OCI-LY7 (cell line): ENCODE measurements around the gene MOV10. TPM values are rescaled to one million over a fixed set of nuclear protein-coding genes. Genes with fewer than 3 reads are reported as not detected.

Experiments
- BruUV-seq: library from RNA; stranded (reverse); fragments of 400-500 nt; replicated peaks from 2 replicates; lab custom pipeline; 2021; lab: Mats Ljungman, UMichigan
- CTCF ChIA-PET: fragments of 300-600 bp; sonication (Branson Sonifier 250); formaldehyde crosslinking; loops from one replicate; lab custom pipeline; 2022; ENCODE audit warnings: antibody characterized with exemption; ENCODE audit not compliant: unreplicated experiment; lab: Charles Lee
- POLR2A ChIA-PET: fragments of 300-600 bp; sonication (Branson Sonifier 250); formaldehyde crosslinking; loops from one replicate; lab custom pipeline; 2022; ENCODE audit warnings: antibody characterized with exemption; lab: Charles Lee
- DNase-seq: peaks from one replicate; pipeline ENCODE4 v3.0.0-alpha.2; 2015; ENCODE audit warnings: low spot score
- H2AFZ ChIP-seq: fragments of 200-600 bp; sonication (generic), shearing (Covaris generic); 2 replicates; pipeline ENCODE4 v1.6.1; 2014; ENCODE audit warnings: mild to moderate bottlenecking, antibody characterized with exemption, low read length, moderate library complexity
- H3K27ac ChIP-seq: fragments of 200-600 bp; sonication (generic); 2 replicates; pipeline ENCODE4 v1.5.1; 2014; ENCODE audit warnings: mixed run types, low read depth, mild to moderate bottlenecking, moderate library complexity, low read length, inconsistent platforms; ENCODE audit not compliant: poor library complexity, severe bottlenecking
- H3K36me3 ChIP-seq: fragments of 200-600 bp; sonication (generic); 2 replicates; pipeline ENCODE4 v1.6.1; 2014; ENCODE audit warnings: mild to moderate bottlenecking, antibody characterized with exemption, low read length, moderate library complexity, mixed read lengths; ENCODE audit not compliant: insufficient read depth
- H3K4me1 ChIP-seq: fragments of 200-600 bp; sonication (generic); 2 replicates; pipeline ENCODE4 v1.5.1; 2014; ENCODE audit warnings: mild to moderate bottlenecking, low read length; ENCODE audit not compliant: insufficient read depth, poor library complexity, severe bottlenecking
- H3K4me2 ChIP-seq: fragments of 200-600 bp; sonication (generic); 2 replicates; pipeline ENCODE4 v1.6.1; 2014; ENCODE audit warnings: mild to moderate bottlenecking, low read length
- H3K4me3 ChIP-seq: fragments of 200-600 bp; sonication (generic); 2 replicates; pipeline ENCODE4 v1.5.1; 2014; ENCODE audit warnings: mild to moderate bottlenecking, low read depth, low read length; ENCODE audit not compliant: poor library complexity, severe bottlenecking
- H3K79me2 ChIP-seq: fragments of 200-600 bp; sonication (generic); 2 replicates; pipeline ENCODE4 v1.6.1; 2016; ENCODE audit warnings: low read depth, mild to moderate bottlenecking, low read length, moderate library complexity, mixed read lengths; ENCODE audit not compliant: insufficient read depth
- H3K9me2 ChIP-seq: fragments of 200-600 bp; sonication (generic); 2 replicates; pipeline ENCODE4 v1.6.1; 2016; ENCODE audit warnings: mild to moderate bottlenecking, low read length, mixed read lengths; ENCODE audit not compliant: insufficient read depth
- H3K9me3 ChIP-seq: fragments of 200-600 bp; sonication (generic); 2 replicates; pipeline ENCODE4 v1.6.1; 2014; ENCODE audit warnings: mild to moderate bottlenecking, mixed run types, low read length, mixed read lengths
- H4K20me1 ChIP-seq: fragments of 200-600 bp; sonication (generic); 2 replicates; pipeline ENCODE4 v1.6.1; 2014; ENCODE audit warnings: mild to moderate bottlenecking, antibody characterized with exemption, low read length, moderate library complexity, mixed read lengths; ENCODE audit not compliant: insufficient read depth
- EZH2phosphoT487 ChIP-seq: fragments of 200-600 bp; sonication (generic); IDR thresholded peaks from 2 replicates; pipeline ENCODE4 v1.6.1; 2018; ENCODE audit warnings: low read depth, borderline replicate concordance, mild to moderate bottlenecking, mixed run types, antibody characterized with exemption, low read length, moderate library complexity, mixed read lengths
- intact Hi-C: fragments of 100-400 bp; cut with micrococcal nuclease; formaldehyde crosslinking; loops from one replicate; pipeline ENCODE4 v1.10.0; 2022; ENCODE audit not compliant: unreplicated experiment
- total RNA-seq, 2 experiments: library from RNA; depleted of rRNA in 1 of 2; stranded (reverse); fragments of >200 nt in 1 of 2; shearing (Covaris generic) in 1 of 2; gene quantifications; 2 replicates each; pipeline ENCODE4 v1.2.3, GENCODE V29; 2014 to 2022
- TF ChIP-seq, protein P1 (sequence below): fragments of 200-600 bp; sonication (generic); conservative IDR thresholded peaks from 2 replicates; pipeline ENCODE4 v1.5.1; 2014; ENCODE audit warnings: mild to moderate bottlenecking, antibody characterized with exemption, low read length, moderate library complexity, mixed read lengths

Gene MOV10
- total RNA-seq, 2 experiments from 2014 or later: 28.2 to 32.4 TPM

DNA sequence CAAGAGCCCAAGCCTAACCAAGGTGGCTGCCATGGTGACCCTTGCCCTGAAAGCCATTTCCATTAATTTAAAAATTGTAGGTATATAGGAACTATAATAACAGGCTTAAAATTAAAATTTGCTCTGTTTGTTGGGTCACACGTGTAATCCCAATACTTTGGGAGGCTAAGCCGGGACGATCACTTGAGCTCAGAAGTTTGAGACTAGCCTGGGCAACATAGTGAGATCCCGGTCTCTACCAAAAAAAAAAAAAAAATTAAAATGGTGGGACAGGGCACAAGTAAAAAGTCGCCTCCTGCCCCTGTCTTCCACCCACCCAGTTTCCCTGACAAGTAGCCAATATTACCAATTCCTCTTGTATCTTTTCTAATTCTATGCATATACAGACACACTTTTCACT, 48.3 kb upstream of the MOV10 start:
- Histone ChIP-seq H4K20me1 (peaks cover 63% of the 10 kb centered on the region), H2AFZ (no peak overlapping the region), H3K9me2 (no peaks in the 10 kb centered on the region), H3K79me2 (peaks cover 100% of the 10 kb centered on the region), H3K27ac (no peak overlapping the region), H3K36me3 (peaks cover 64% of the 10 kb centered on the region), H3K9me3 (no peaks in the 10 kb centered on the region), H3K4me1 (peaks cover 54% of the 10 kb centered on the region), H3K4me3 (no peak overlapping the region), H3K4me2 (no peak overlapping the region)
- CTCF ChIA-PET: no interaction called here
- no peak for TF ChIP-seq EZH2phosphoT487
- TF ChIP-seq, protein P1, sequence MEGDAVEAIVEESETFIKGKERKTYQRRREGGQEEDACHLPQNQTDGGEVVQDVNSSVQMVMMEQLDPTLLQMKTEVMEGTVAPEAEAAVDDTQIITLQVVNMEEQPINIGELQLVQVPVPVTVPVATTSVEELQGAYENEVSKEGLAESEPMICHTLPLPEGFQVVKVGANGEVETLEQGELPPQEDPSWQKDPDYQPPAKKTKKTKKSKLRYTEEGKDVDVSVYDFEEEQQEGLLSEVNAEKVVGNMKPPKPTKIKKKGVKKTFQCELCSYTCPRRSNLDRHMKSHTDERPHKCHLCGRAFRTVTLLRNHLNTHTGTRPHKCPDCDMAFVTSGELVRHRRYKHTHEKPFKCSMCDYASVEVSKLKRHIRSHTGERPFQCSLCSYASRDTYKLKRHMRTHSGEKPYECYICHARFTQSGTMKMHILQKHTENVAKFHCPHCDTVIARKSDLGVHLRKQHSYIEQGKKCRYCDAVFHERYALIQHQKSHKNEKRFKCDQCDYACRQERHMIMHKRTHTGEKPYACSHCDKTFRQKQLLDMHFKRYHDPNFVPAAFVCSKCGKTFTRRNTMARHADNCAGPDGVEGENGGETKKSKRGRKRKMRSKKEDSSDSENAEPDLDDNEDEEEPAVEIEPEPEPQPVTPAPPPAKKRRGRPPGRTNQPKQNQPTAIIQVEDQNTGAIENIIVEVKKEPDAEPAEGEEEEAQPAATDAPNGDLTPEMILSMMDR: no peak
- intact Hi-C loops: loop anchor here (10.0 kb wide), 1 partner anchor 329 kb away; the partner anchor contains the start of gene SLC16A1
- POLR2A ChIA-PET: interaction anchor here (0.6 to 1.7 kb wide), 3 partner anchors 9 to 174 kb away, joined by 3 to 5 read pairs (median 3); no protein-coding TSS in a partner anchor
- no peak for DNase-seq
- BruUV-seq: no TSS peak

DNA sequence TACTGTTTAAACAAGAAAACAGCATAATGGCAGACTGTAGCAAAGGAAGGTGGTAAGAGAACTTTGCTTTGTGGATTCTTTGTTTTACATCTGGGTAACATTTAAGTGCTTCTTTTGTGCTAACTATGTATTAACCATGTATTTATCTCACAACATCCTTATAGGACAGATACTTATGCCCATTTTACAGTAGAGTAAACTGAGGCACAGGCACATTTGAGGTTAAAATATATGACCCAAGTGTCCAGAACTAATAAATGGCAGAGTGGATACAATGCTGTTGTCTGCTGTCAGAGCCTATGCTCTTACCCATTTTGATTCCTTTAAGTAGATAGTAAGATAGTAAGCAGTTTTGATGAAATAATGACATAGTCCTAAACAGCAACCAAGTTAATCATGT, 47.6 kb upstream of the MOV10 start:
- POLR2A ChIA-PET: no interaction called here
- intact Hi-C loops: loop anchor here (10.0 kb wide), 1 partner anchor 328 kb away; the partner anchor contains the start of gene SLC16A1
- no peak overlapping the region for H3K4me2 ChIP-seq
- H4K20me1 ChIP-seq: peaks cover 64% of the 10 kb centered on the region
- peaks cover 71% of the 10 kb centered on the region for H3K36me3 ChIP-seq
- TF ChIP-seq, protein P1: no peak
- no peak for TF ChIP-seq EZH2phosphoT487
- no peak overlapping the region for H2AFZ ChIP-seq
- H3K9me2 ChIP-seq: no peaks in the 10 kb centered on the region
- CTCF ChIA-PET: no interaction called here
- peaks cover 54% of the 10 kb centered on the region for H3K4me1 ChIP-seq
- H3K4me3 ChIP-seq: no peak overlapping the region
- no peak overlapping the region for H3K27ac ChIP-seq
- no peak for DNase-seq
- BruUV-seq: no TSS peak
- H3K9me3 ChIP-seq: no peaks in the 10 kb centered on the region
- H3K79me2 ChIP-seq: peaks cover 100% of the 10 kb centered on the region

DNA sequence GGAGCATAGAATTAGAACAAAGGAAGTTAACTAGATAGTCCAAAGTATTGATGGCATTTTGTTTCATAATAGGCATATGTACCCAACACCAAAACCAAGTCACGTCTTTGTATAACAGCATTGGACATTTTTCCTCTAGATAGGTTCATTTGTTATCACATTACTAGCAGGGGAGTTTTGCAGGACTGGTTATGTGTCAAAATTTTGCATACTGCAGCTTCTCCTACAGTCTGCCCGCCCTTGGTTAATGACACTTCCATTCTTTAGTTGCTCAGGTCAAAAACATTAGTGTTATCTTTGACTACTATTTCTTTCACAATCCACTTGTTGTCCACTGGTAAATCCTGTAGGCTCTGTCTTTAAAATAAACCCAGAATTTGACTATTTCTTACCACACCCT, 45.9 kb upstream of the MOV10 start:
- ChIA-PET CTCF (no interaction called here), POLR2A (interaction anchor here (1.0 to 2.3 kb wide), 3 partner anchors 9 to 19 kb away, joined by 3 to 7 read pairs (median 6); no protein-coding TSS in a partner anchor)
- Histone ChIP-seq H3K79me2 (peaks cover 100% of the 10 kb centered on the region), H3K9me2 (no peaks in the 10 kb centered on the region), H3K36me3 (peaks cover 87% of the 10 kb centered on the region), H3K4me3 (no peak overlapping the region), H3K4me2 (no peak overlapping the region), H2AFZ (no peak overlapping the region), H3K4me1 (peaks cover 47% of the 10 kb centered on the region), H3K27ac (no peak overlapping the region), H3K9me3 (no peaks in the 10 kb centered on the region), H4K20me1 (peaks cover 67% of the 10 kb centered on the region)
- TF ChIP-seq, protein P1: no peak
- no peak for TF ChIP-seq EZH2phosphoT487
- intact Hi-C loops: loop anchor here (10.0 kb wide), 1 partner anchor 326 kb away; the partner anchor contains the start of gene SLC16A1
- DNase-seq: no peak
- no TSS peak for BruUV-seq
